PC-9 (cell line): ENCODE results near the gene TMPRSS2.

Experiments
- CTCF ChIP-seq: fragments of 200-600 bp; sonication (generic); conservative IDR thresholded peaks from 2 replicates; pipeline ENCODE4 v1.6.1; 2017; ENCODE audit warnings: mixed run types, antibody characterized with exemption, mild to moderate bottlenecking, moderate library complexity
- EZH2 ChIP-seq: fragments of 200-600 bp; sonication (generic); IDR thresholded peaks from 2 replicates; pipeline ENCODE4 v1.8.0; 2017; ENCODE audit warnings: antibody characterized with exemption, low read depth

GRCh38 chr21:41523175-41523574 lies 15.2 kb upstream of the TMPRSS2 start:
- TF ChIP-seq CTCF: no peak
- TF ChIP-seq EZH2: no peak
